Stimulated activated CD4-positive, alpha-beta T cell treated with anti-CD3 and anti-CD28 coated beads, Interleukin-12 subunit alpha, Interleukin-12 subunit beta, amount 100 ng/mL, for 4 hours (primary cell): ENCODE measurements around the gene CENPQ.
A peak's percentile ranks its signal among the peaks of the same experiment; 100 is the strongest.
"Not testable (repeated sequence)": the region's sequence is repeated elsewhere in the genome, so short reads cannot be mapped to it uniquely, and the experiment has no call there.

Source experiments
- DNase-seq: peaks from one replicate; pipeline ENCODE4 v3.0.0-alpha.2; 2020

The CENPQ gene

GRCh38 chr6:49462927-49463611, at the start of gene CENPQ, which contains the start of gene MMUT:
CENPQ (plus strand) TSS chr6:49463370; CDS start chr6:49470177, 6,807 bp downstream.
MMUT (minus strand) TSS chr6:49463253; CDS start chr6:49459466, 3,787 bp downstream.
- DNase-seq, result peak; percentile 82

- DNase-seq, result no peak
These were observed 47.8 kb upstream of the CENPQ start for GRCh38 chr6:49415358-49415757.

GRCh38 chr6:49416195-49416594, 47.0 kb upstream of the CENPQ start:
- no peak for DNase-seq

GRCh38 chr6:49423817-49424216, 39.4 kb upstream of the CENPQ start:
- no peak for DNase-seq

- no peak for DNase-seq
These were observed 33.0 kb upstream of the CENPQ start for GRCh38 chr6:49430187-49430586.

- no peak for DNase-seq
These were observed 32.3 kb upstream of the CENPQ start for GRCh38 chr6:49430866-49431265.

- no peak for DNase-seq
These were observed 9.9 kb upstream of the CENPQ start for GRCh38 chr6:49453221-49453620.

- DNase-seq, result no peak
These were observed 8.1 kb upstream of the CENPQ start for GRCh38 chr6:49454787-49455709.

- DNase-seq, result no peak
These were observed 5.4 kb upstream of the CENPQ start for GRCh38 chr6:49457771-49458170.

- no peak for DNase-seq
These were observed 1.1 kb upstream of the CENPQ start for GRCh38 chr6:49462071-49462470.

- no peak for DNase-seq
These were observed 607 bp upstream of the CENPQ start for GRCh38 chr6:49462599-49462926.

- DNase-seq, result no peak
These were observed 420 bp downstream of the CENPQ start for GRCh38 chr6:49463612-49463967.

- no peak for DNase-seq
These were observed 1.5 kb downstream of the CENPQ start for GRCh38 chr6:49464691-49465090.

- DNase-seq, result no peak
These were observed 4.9 kb downstream of the CENPQ start for GRCh38 chr6:49468042-49468441.

GRCh38 chr6:49476564-49476963, 13.4 kb downstream of the CENPQ start:
- DNase-seq, result not testable (repeated sequence)

GRCh38 chr6:49479308-49479970, 16.3 kb downstream of the CENPQ start:
- DNase-seq, result no peak

GRCh38 chr6:49481846-49482245, 18.7 kb downstream of the CENPQ start:
- DNase-seq, result not testable (repeated sequence)

- DNase-seq, result not testable (repeated sequence)
These were observed 20.2 kb downstream of the CENPQ start for GRCh38 chr6:49483380-49483779.

GRCh38 chr6:49490633-49491032, 27.5 kb downstream of the CENPQ start:
- no peak for DNase-seq

GRCh38 chr6:49497304-49497703, 34.1 kb downstream of the CENPQ start:
- no peak for DNase-seq

GRCh38 chr6:49499126-49499525, 36.0 kb downstream of the CENPQ start:
- DNase-seq, result no peak

- DNase-seq, result no peak
These were observed 36.5 kb downstream of the CENPQ start, which contains the start of gene GLYATL3 for GRCh38 chr6:49499623-49500022. GLYATL3 (plus strand) TSS chr6:49499923; CDS start chr6:49511991, 12,068 bp downstream.

- no peak for DNase-seq
These were observed 41.5 kb downstream of the CENPQ start for GRCh38 chr6:49504666-49505065.
